Psoas muscle (tissue), 8 donors: ENCODE results near the gene VAT1L. TPM values are rescaled to one million over a fixed set of nuclear protein-coding genes. Genes with fewer than 3 reads are reported as not detected.

Experiments used
- ATAC-seq, 4 donors: fragments of 200-7000 bp; cut with Tn5 transposase; one replicate each; pipeline ENCODE4 v1.9.1; 2020; ENCODE audit warnings: moderate library complexity in 3 of 4, mild to moderate bottlenecking in 2 of 4
- DNase-seq, 2 donors: peaks; one replicate each; pipeline ENCODE4 v3.0.0-alpha.2; 2020
- H3K27ac ChIP-seq: fragments of 200-600 bp; one replicate; pipeline ENCODE4 v1.8.0; 2022
- H3K27me3 ChIP-seq, 3 donors: fragments of 200-600 bp in 1 of 3; one replicate each; pipeline versions ENCODE4 v1.6.1 to v1.8.0; 2013 to 2022; ENCODE audit warnings: low read length in 2 of 3, mild to moderate bottlenecking in 2 of 3, moderate library complexity in 1 of 3; ENCODE audit not compliant: insufficient read depth in 3 of 3
- H3K36me3 ChIP-seq, 2 donors: fragments of 200-600 bp in 1 of 2; one replicate each; pipeline versions ENCODE4 v1.6.1 to v1.8.0; 2013 to 2022; ENCODE audit warnings: low read depth in 1 of 2, mild to moderate bottlenecking in 1 of 2, moderate library complexity in 1 of 2; ENCODE audit not compliant: insufficient read depth in 1 of 2
- H3K4me1 ChIP-seq: fragments of 200-600 bp; one replicate; pipeline ENCODE4 v1.8.0; 2022
- H3K4me3 ChIP-seq: fragments of 200-600 bp; one replicate; pipeline ENCODE4 v1.8.0; 2022; ENCODE audit warnings: mild to moderate bottlenecking
- H3K9me3 ChIP-seq: fragments of 200-600 bp; one replicate; pipeline ENCODE4 v1.8.0; 2022
- CTCF ChIP-seq: fragments of 200-600 bp; IDR thresholded peaks from one replicate; pipeline ENCODE4 v1.8.0; 2022; ENCODE audit warnings: antibody characterized with exemption
- WGBS, 3 donors: extraction: QIAGEN DNeasy Blood & Tissue Kit; methylation state at CpG; one replicate each; pipeline versions ENCODE4 v1.1.6 to v1.1.7; 2013; 5-methylcytosine and 5-hydroxymethylcytosine counted together
- intact Hi-C, 2 donors: fragments of 100-400 bp; cut with DNase I; formaldehyde crosslinking; loops; one replicate each; pipeline versions ENCODE4 v1.11.0 to v1.14.2; 2022
- polyA plus RNA-seq, 3 donors: library from polyadenylated mRNA; stranded (reverse); fragments of 200-250 nt; gene quantifications; one replicate each; pipeline ENCODE4 v1.2.3, GENCODE V29; 2013
- total RNA-seq, 4 donors: library from RNA; stranded (reverse); fragmentation: NEBNext Ultra II Directional in 2 of 4; extraction: Animal tissue kit (Norgen Biotek cat#: 25700) in 2 of 4; gene quantifications; one replicate each; pipeline versions ENCODE4 v1.2.1 to v1.2.4, GENCODE V29; 2021 to 2023
- donor health status: healthy with polysubstance abuse.
- donor health status: DM: no; HTN: no; CAD: no; lungs with moderate emphysema.
- donor health status: Bipolar disorder and iron deficiency.
- donor health status: healthy.
- donor health status: DM: yes; HTN: yes; CAD: no.
- donor health status: DM: no; HTN: no; CAD: no.
- donor health status: DM: no; HTN: no; CAD: no.
- donor health status: DM: yes; HTN: yes; CAD: no.

VAT1L gene
- total and polyA plus RNA-seq, 7 donors: 0.03 to 0.20 (median 0.09) TPM; not detected in 3

DNA sequence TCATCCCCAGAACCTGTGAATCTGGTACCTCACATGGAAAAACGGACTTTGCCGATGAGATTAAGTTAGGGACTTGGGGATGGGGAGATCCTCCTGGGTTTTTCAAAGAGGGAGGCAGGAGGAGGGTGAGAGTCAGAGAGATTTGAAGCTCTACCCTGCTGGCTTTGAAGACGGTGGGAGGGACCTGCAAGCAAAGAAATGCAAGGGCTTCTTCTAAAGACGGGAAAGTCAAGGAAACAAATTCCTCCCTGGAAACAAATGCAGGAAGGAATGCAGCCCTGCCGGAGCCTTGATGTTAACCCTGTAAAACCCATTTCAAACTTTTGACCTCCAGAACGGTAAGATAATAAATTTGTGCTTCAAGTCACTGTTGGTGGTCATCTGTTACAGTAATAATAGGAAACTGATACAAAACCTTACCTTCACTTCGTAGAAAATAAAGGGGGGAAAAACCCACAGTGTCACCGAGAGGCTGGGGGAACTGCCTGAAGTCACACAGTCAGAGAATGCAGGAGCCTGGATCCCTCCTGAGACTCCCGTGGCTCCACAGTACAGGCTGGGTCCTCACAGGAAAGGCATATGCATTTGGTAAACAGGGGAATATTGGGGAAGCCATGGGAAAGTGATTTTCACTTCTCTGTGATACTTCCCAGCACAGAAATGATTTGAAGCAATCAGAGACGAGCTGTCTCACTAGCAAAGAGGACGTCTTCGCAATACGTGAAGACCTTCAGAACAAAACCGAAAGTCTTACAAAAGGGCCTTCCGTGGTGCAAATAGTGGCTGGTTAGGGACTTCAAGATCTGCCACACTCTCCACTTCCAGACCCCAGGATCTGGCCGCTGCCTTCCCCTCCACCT, 175.1 kb downstream of the VAT1L start:
- Histone ChIP-seq H3K4me1 (no peaks in the 10 kb centered on the region), H3K36me3 (no peaks in the 10 kb centered on the region), H3K9me3 (no peaks in the 10 kb centered on the region), H3K4me3 (no peak overlapping the region), H3K27me3 (peaks cover 0 to 16% (median 6%) of the 10 kb centered on the region in 3 donors), H3K27ac (no peak overlapping the region)
- no peak for TF ChIP-seq CTCF
- ATAC-seq (no peak), DNase-seq (no peak)
- intact Hi-C loops: no loop called here
- WGBS, 3 donors: 36 to 41% (median 39%) methylated on average over 16 of the region's 16 CpGs

DNA sequence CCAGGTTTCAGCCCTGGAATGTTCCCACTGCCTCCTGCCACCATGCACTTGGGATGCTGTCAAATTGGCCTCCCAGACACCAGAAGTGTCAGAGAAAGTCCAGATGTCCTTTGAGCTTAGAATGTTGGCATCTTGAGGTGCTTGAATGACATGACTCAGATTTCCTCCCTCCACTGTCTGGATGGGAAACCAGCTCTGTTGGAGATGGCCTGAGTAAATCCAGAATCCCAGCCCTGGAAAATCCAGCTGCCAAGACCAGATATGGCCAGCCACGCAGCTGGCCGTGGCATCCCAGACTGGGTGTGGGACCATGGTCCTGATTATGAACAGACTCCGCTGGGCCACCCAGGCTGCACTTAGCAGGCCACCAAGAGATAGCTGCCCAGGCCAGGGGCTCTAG, 177.0 kb downstream of the VAT1L start:
- H3K27ac ChIP-seq: no peak overlapping the region
- no peak overlapping the region for H3K4me3 ChIP-seq
- intact Hi-C loops: no loop called here
- TF ChIP-seq CTCF: no peak
- DNase-seq (no peak), ATAC-seq (no peak)
- no peaks in the 10 kb centered on the region for H3K9me3 ChIP-seq
- WGBS, 3 donors: 25 to 38% (median 33%) methylated on average over 3 of the region's 3 CpGs
- H3K27me3 ChIP-seq: peaks cover 0 to 16% (median 5%) of the 10 kb centered on the region in 3 donors
- no peaks in the 10 kb centered on the region for H3K36me3 ChIP-seq
- H3K4me1 ChIP-seq: no peaks in the 10 kb centered on the region

DNA sequence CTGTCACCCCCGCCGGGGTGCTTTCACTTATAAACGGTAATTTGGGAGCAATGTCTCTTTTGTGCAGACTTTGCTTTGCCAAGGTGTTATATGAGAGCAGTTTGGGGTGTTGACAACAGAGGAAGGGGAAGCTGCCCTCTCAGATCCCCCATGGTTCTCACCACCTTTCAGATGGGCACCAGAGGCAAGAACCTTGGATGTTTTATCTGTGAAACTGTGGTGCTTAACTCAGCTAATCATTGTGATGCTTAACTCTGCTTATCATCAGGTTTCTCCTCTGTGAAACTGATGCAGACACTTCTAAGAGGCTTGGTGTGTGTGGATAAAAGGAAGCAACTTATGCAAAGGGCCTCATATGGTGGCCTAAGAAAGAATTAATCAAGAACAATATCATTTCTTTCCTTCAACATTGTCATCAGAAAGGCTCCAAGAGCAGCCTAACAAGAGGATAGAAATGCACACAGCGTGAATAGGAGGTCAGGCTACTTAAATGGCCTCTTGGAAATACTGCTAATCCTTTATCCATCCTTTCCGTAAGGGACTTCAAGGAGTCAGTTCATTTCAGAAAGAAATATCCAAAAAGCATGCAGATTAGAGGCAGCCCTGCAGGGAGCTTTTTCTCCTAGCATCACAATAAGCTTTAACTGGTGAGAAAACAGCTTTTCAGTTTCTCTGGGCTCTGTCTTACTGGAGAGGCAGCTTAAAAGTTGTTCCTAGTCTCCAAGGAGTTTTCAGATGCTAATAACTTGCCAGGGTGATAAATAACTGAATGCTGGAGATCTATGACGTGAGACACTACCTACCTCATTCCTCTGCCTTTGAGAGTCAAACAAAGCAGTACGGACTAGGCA, 178.9 kb downstream of the VAT1L start:
- H3K4me1 ChIP-seq: no peaks in the 10 kb centered on the region
- H3K4me3 ChIP-seq: no peak overlapping the region
- H3K27me3 ChIP-seq: peaks cover 0 to 16% (median 2%) of the 10 kb centered on the region in 3 donors
- ATAC-seq: no peak
- intact Hi-C loops: no loop called here
- no peak for TF ChIP-seq CTCF
- DNase-seq: no peak
- no peaks in the 10 kb centered on the region for H3K36me3 ChIP-seq
- H3K27ac ChIP-seq: no peak overlapping the region
- WGBS, 3 donors: 33 to 38% (median 38%) methylated on average over 7 of the region's 7 CpGs
- no peaks in the 10 kb centered on the region for H3K9me3 ChIP-seq

- WGBS, 3 donors: 68 to 74% (median 72%) methylated on average over 6 of the region's 6 CpGs
- no peaks in the 10 kb centered on the region for H3K36me3 ChIP-seq
- intact Hi-C loops: loop anchor here in 1 of 2 donors (5.0 kb wide), 1 partner anchor 298 kb away; no protein-coding TSS in a partner anchor
- H3K4me3 ChIP-seq: no peak overlapping the region
- no peak for DNase-seq
- H3K9me3 ChIP-seq: no peaks in the 10 kb centered on the region
- ATAC-seq: no peak
- no peak for TF ChIP-seq CTCF
- H3K27me3 ChIP-seq: peaks cover 0 to 2% (median 0%) of the 10 kb centered on the region in 3 donors
- H3K4me1 ChIP-seq: no peaks in the 10 kb centered on the region
- no peak overlapping the region for H3K27ac ChIP-seq
These were observed 181.5 kb downstream of the VAT1L start for GRCh38 chr16:77969861-77970260.
